Activated naive CD4-positive, alpha-beta T cell treated with anti-CD3 and anti-CD28 coated beads, Interleukin-2, amount 10 ng/mL, durations not matched to agents 5 hours and 36 hours (primary cell): Measurements from ENCODE around the gene MRPL4. TPM values are rescaled to one million over a fixed set of nuclear protein-coding genes. Genes with fewer than 3 reads are reported as not detected.

Source experiments
- microRNA-seq: library from miRNA; unstranded; fragments of <30 nt; microRNA quantifications from one replicate; pipeline ENCODE4 v1.2.0, GENCODE V29; 2022; ENCODE audit warnings: borderline microRNAs expressed, borderline replicate concordance
- total RNA-seq, 2 experiments: library from RNA; stranded (reverse); gene quantifications; one replicate each; pipeline ENCODE4 v1.2.3, GENCODE V29; 2021

MRPL4 gene
- 10 to 100 TPM; 49.3 to 53.4 TPM for total RNA-seq

GRCh38 chr19:10251792-10252694 is at the start of gene MRPL4:
Gene MRPL4, plus strand, starts transcription at chr19:10252214. Its CDS starts 40 bp downstream, at chr19:10252254.

DNA sequence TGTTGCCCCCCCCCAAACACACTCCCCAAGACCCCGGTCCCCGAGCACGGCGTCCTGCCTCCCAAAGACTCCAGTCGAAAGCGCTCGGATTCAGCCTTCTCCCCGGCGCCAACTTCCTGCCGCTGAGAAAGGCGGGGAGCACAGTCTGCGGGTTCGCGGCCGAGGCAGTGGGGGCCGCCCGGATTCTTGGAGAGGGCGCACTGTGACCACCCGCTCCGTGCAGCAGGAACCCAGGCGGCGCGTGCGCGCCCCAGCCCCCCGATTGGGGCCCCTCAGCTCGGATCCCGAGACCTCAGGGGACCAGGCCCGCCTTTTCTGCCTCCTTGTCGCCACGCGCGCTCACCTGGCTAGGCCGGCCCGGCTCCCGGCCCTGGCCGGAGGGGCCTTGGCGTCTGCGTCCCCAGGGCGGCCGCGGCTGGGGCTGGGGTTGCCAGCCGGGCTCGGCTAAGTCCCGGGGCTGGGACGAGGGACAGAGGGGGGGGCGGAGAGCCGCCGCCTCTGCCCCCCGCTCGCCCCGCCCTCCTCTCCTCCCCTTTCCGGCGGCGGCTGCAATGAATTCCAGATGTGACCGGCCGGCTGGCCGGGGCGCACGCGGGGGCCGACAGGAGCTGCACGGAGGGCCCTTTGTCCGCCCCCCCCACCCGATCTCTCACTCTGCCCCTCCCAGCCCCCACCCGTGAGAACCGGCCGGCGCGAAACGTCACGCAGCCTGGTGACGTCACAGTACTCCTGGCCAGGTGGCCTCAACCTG is 21.0 kb upstream of the MRPL4 start, which contains the start of gene S1PR2:
Gene S1PR2, minus strand, starts transcription at position 471 of the 751 bp plus-strand sequence. CDS start 6,426 bp downstream, outside the sequence.

DNA sequence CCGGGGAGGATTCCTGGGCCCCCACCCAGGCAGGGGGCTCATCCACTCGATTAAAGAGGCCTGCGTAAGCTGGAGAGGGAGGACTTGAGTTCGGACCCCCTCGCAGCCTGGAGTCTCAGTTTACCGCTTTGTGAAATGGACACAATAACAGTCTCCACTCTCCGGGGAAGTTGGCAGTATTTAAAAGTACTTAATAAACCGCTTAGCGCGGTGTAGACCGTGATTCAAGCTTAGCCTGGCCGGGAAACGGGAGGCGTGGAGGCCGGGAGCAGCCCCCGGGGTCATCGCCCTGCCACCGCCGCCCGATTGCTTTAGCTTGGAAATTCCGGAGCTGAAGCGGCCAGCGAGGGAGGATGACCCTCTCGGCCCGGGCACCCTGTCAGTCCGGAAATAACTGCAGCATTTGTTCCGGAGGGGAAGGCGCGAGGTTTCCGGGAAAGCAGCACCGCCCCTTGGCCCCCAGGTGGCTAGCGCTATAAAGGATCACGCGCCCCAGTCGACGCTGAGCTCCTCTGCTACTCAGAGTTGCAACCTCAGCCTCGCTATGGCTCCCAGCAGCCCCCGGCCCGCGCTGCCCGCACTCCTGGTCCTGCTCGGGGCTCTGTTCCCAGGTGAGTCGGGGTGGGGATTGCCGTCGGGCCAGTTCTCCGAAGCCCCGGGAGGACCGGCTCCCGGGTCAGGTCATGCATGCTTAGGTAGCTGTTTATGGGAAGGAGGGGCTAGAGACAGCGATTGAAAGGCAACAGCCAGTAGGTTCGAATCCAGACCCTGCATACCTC is 18.8 kb downstream of the MRPL4 start, which contains the start of gene ICAM1:
Gene ICAM1, plus strand, starts transcription at position 505 of the 779 bp plus-strand sequence. Its CDS starts 40 bp downstream, at position 545.

DNA sequence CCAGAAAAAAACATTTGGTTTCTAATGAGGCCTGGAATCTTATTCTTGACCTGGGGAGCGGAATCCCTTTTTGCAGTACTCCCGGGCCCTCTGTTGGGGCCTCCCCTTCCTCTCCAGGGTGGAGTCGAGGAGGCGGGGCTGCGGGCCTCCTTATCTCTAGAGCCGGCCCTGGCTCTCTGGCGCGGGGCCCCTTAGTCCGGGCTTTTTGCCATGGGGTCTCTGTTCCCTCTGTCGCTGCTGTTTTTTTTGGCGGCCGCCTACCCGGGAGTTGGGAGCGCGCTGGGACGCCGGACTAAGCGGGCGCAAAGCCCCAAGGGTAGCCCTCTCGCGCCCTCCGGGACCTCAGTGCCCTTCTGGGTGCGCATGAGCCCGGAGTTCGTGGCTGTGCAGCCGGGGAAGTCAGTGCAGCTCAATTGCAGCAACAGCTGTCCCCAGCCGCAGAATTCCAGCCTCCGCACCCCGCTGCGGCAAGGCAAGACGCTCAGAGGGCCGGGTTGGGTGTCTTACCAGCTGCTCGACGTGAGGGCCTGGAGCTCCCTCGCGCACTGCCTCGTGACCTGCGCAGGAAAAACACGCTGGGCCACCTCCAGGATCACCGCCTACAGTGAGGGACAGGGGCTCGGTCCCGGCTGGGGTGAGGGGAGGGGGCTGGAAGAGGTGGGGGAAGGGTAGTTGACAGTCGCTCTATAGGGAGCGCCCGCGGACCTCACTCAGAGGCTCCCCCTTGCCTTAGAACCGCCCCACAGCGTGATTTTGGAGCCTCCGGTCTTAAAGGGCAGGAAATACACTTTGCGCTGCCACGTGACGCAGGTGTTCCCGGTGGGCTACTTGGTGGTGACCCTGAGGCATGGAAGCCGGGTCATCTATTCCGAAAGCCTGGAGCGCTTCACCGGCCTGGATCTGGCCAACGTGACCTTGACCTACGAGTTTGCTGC is 35.1 kb downstream of the MRPL4 start, which contains the start of gene ICAM4:
Gene ICAM4, plus strand, starts transcription at position 153 of the 935 bp plus-strand sequence. Its CDS starts 58 bp downstream, at position 211.

DNA sequence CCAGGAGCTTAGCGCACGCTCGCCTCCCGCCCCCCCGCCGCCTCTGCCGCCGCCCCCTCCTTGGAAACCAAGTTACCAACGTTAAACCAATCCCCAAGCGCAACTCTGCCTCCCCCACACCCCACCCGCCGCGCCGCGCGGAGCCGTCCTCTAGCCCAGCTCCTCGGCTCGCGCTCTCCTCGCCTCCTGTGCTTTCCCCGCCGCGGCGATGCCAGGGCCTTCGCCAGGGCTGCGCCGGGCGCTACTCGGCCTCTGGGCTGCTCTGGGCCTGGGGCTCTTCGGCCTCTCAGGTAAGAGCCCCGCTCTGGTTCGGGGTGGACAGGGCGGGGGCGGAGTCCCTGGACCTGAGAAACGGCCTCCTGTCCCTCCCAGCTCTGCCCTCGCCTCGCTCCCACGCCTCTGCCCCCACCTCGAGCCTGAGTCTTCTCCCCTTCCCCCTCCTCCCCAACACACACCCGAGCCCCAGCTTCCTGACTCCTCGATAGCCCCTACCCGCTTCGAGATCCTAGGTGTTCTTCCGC is 37.9 kb downstream of the MRPL4 start, which contains the start of gene ICAM5:
Gene ICAM5, plus strand, starts transcription at position 117 of the 521 bp plus-strand sequence. Its CDS starts 92 bp downstream, at position 209.

GRCh38 chr19:10309423-10309822 is 57.4 kb downstream of the MRPL4 start, which contains the start of gene ZGLP1:
Gene ZGLP1, minus strand, starts transcription at chr19:10309815.

Small RNA genes lying within 50 kb of the gene (microRNA-seq; reads per million reads assigned to microRNA genes)
- not detected for gene MIR4322

Other genes with a start within 250 kb of the MRPL4 start
- gene COL5A3, start 241.7 kb upstream of the MRPL4 start, total RNA-seq: under 1 TPM in 1 of 2 experiments, not detected in 1; 0.03 TPM
- not detected for gene RDH8, start 238.7 kb upstream of the MRPL4 start, total RNA-seq
- gene SHFL, start 165.9 kb upstream of the MRPL4 start, total RNA-seq: 10 to 100 TPM; 68.9 to 71.2 TPM
- gene ANGPTL6, start 149.5 kb upstream of the MRPL4 start, total RNA-seq: 1 to 10 TPM; 1.8 to 2.3 TPM
- 10 to 100 TPM; 91.9 TPM for gene PPAN, start 145.9 kb upstream of the MRPL4 start, total RNA-seq
- 10 to 100 TPM; 38.7 to 40.5 TPM for gene P2RY11, start 140.5 kb upstream of the MRPL4 start, total RNA-seq
- gene EIF3G, start 132.3 kb upstream of the MRPL4 start, total RNA-seq: 100 to 1,000 TPM; 259 to 263 TPM
- gene DNMT1, start 57.3 kb upstream of the MRPL4 start, total RNA-seq: 100 to 1,000 TPM; 295 to 301 TPM
- gene S1PR2, start 20.9 kb upstream of the MRPL4 start, total RNA-seq: 1 to 10 TPM; 5.2 to 5.8 TPM
- 10 to 100 TPM; 13.9 to 15.3 TPM for gene ICAM1, start 18.9 kb downstream of the MRPL4 start, total RNA-seq
- 1 to 10 TPM; 3.4 to 3.9 TPM for gene ICAM4, start 34.7 kb downstream of the MRPL4 start, total RNA-seq
- gene ICAM5, start 37.7 kb downstream of the MRPL4 start, total RNA-seq: under 1 TPM; 0.35 to 0.46 TPM
- 1 to 10 TPM; 1.4 to 1.6 TPM for gene ZGLP1, start 57.6 kb downstream of the MRPL4 start, total RNA-seq
- gene FDX2, start 63.8 kb downstream of the MRPL4 start, total RNA-seq: 1 to 10 TPM; 4.0 to 5.3 TPM
- 10 to 100 TPM; 63.4 to 67.4 TPM for gene RAVER1, start 81.3 kb downstream of the MRPL4 start, total RNA-seq
- gene ICAM3, start 87.4 kb downstream of the MRPL4 start, total RNA-seq: 100 to 1,000 TPM; 234 to 244 TPM
- 100 to 1,000 TPM; 214 to 232 TPM for gene TYK2, start 128.4 kb downstream of the MRPL4 start, total RNA-seq
- gene CDC37, start 151.3 kb downstream of the MRPL4 start, total RNA-seq: 100 to 1,000 TPM; 208 to 225 TPM
- 10 to 100 TPM; 31.7 to 32.6 TPM for gene PDE4A, start 168.3 kb downstream of the MRPL4 start, total RNA-seq